Tibial artery (tissue), 4 donors: ENCODE data around the gene EXOC6.
A peak's percentile ranks its signal among the peaks of the same experiment; 100 is the strongest.

ENCODE experiments used
- DNase-seq, 2 donors: peaks; one replicate each; pipeline ENCODE4 v3.0.0-alpha.2; 2019
- H3K27ac ChIP-seq, 2 donors: fragments of 200-600 bp; sonication (generic) in 1 of 2; 1 replicate in 1 of 2; 2 replicates in 1 of 2; pipeline ENCODE4 v1.5.1; 2018 to 2019; ENCODE audit warnings: mild to moderate bottlenecking in 1 of 2
- H3K27me3 ChIP-seq, 2 donors: fragments of 200-600 bp; sonication (generic) in 1 of 2; one replicate each; pipeline versions ENCODE4 v1.5.1 to v1.6.0; 2016 to 2019
- H3K36me3 ChIP-seq, 3 donors: fragments of 200-600 bp; sonication (generic) in 2 of 3; one replicate each; pipeline ENCODE4 v1.5.1; 2016 to 2019; ENCODE audit warnings: mild to moderate bottlenecking in 2 of 3
- H3K4me1 ChIP-seq, 4 donors: fragments of 200-600 bp; sonication (generic) in 2 of 4; 1 replicate in 3 of 4; 2 replicates in 1 of 4; pipeline ENCODE4 v1.5.1; 2016 to 2019
- H3K4me3 ChIP-seq, 2 donors: fragments of 200-600 bp; sonication (generic) in 1 of 2; 1 replicate in 1 of 2; 2 replicates in 1 of 2; pipeline ENCODE4 v1.5.1; 2018 to 2019; ENCODE audit warnings: mild to moderate bottlenecking in 2 of 2
- H3K9me3 ChIP-seq, 3 donors: fragments of 200-600 bp; sonication (generic) in 1 of 3; one replicate each; pipeline ENCODE4 v1.5.1; 2016 to 2019
- CTCF ChIP-seq, 2 experiments: fragments of 200-600 bp in 1 of 2; fragments of 450-650 bp in 1 of 2; IDR thresholded peaks; one replicate each; pipeline ENCODE4 v1.5.1; 2017 to 2019; ENCODE audit warnings: antibody characterized with exemption in 2 of 2, mild to moderate bottlenecking in 1 of 2, moderate library complexity in 1 of 2
- intact Hi-C: fragments of 100-400 bp; cut with DNase I; formaldehyde crosslinking; loops from one replicate; pipeline ENCODE4 v1.15.0; 2023; ENCODE audit warnings: low total_unique reads

The EXOC6 gene

GRCh38 chr10:93027508-93027907 lies 179.2 kb downstream of the EXOC6 start:
- no peaks in the 10 kb centered on the region for H3K27me3 ChIP-seq
- peaks cover 0 to 5% (median 0%) of the 10 kb centered on the region in 3 donors for H3K9me3 ChIP-seq
- TF ChIP-seq CTCF (IDR thresholded peaks at IDR 0.05), result no peak
- no peak for DNase-seq
- H3K4me1 ChIP-seq, result peaks cover 0 to 56% (median 19%) of the 10 kb centered on the region in 4 donors
- H3K27ac ChIP-seq, result no peak overlapping the region
- H3K4me3 ChIP-seq, result no peak overlapping the region
- intact Hi-C loops, result no loop called here
- peaks cover 3 to 4% (median 3%) of the 10 kb centered on the region in 3 donors for H3K36me3 ChIP-seq

- DNase-seq, result no peak
- H3K4me1 ChIP-seq, result peaks cover 0 to 67% (median 25%) of the 10 kb centered on the region in 4 donors
- peaks cover 3 to 4% (median 3%) of the 10 kb centered on the region in 3 donors for H3K36me3 ChIP-seq
- no peak for TF ChIP-seq CTCF (IDR thresholded peaks at IDR 0.05)
- peak overlapping the region in 1 of 2 donors; percentile 67 for H3K27ac ChIP-seq
- H3K4me3 ChIP-seq, result no peak overlapping the region
- H3K27me3 ChIP-seq, result no peaks in the 10 kb centered on the region
- H3K9me3 ChIP-seq, result peaks cover 0 to 5% (median 0%) of the 10 kb centered on the region in 3 donors
- intact Hi-C loops, result no loop called here
Observed at GRCh38 chr10:93028883-93029282, 180.6 kb downstream of the EXOC6 start.

- Histone ChIP-seq H3K36me3 (peaks cover 3 to 4% (median 3%) of the 10 kb centered on the region in 3 donors), H3K4me1 (peaks cover 0 to 66% (median 22%) of the 10 kb centered on the region in 4 donors), H3K27ac (peak overlapping the region; percentile 60 to 67), H3K4me3 (no peak overlapping the region), H3K27me3 (no peaks in the 10 kb centered on the region), H3K9me3 (peaks cover 0 to 5% (median 0%) of the 10 kb centered on the region in 3 donors)
- intact Hi-C loops, result no loop called here
- no peak for DNase-seq
- no peak for TF ChIP-seq CTCF (IDR thresholded peaks at IDR 0.05)
Observed at GRCh38 chr10:93030409-93030808, 182.1 kb downstream of the EXOC6 start.

- Histone ChIP-seq H3K27ac (peak overlapping the region; percentile 60 to 67), H3K27me3 (no peaks in the 10 kb centered on the region), H3K4me1 (peaks cover 0 to 62% (median 22%) of the 10 kb centered on the region in 4 donors), H3K36me3 (peaks cover 0 to 3% (median under 1%) of the 10 kb centered on the region in 3 donors), H3K9me3 (peaks cover 0 to 4% (median 0%) of the 10 kb centered on the region in 3 donors), H3K4me3 (peak overlapping the region in 1 of 2 donors; percentile 15)
- intact Hi-C loops, result no loop called here
- no peak for TF ChIP-seq CTCF (IDR thresholded peaks at IDR 0.05)
- no peak for DNase-seq
Observed at GRCh38 chr10:93032105-93032808, 183.9 kb downstream of the EXOC6 start.

GRCh38 chr10:93032809-93033137 lies 184.5 kb downstream of the EXOC6 start:
- H3K4me1 ChIP-seq, result peaks cover 0 to 62% (median 22%) of the 10 kb centered on the region in 4 donors
- H3K27me3 ChIP-seq, result no peaks in the 10 kb centered on the region
- no peak overlapping the region for H3K4me3 ChIP-seq
- intact Hi-C loops, result no loop called here
- no peak for DNase-seq
- H3K27ac ChIP-seq, result peak overlapping the region; percentile 60 to 67
- no peaks in the 10 kb centered on the region for H3K36me3 ChIP-seq
- H3K9me3 ChIP-seq, result no peaks in the 10 kb centered on the region
- TF ChIP-seq CTCF (IDR thresholded peaks at IDR 0.05), result no peak
